H1 (cell line): ENCODE measurements around the gene LGALS1. TPM values are rescaled to one million over a fixed set of nuclear protein-coding genes. Genes with fewer than 3 reads are reported as not detected.

Experiments used
- CREB1 ChIP-seq: IDR thresholded peaks from 2 replicates; pipeline ENCODE4 v1.6.1; 2012; ENCODE audit warnings: inconsistent platforms
- HDAC2 ChIP-seq, 2 experiments: fragments of 300-600 bp in 1 of 2; sonication (generic) in 1 of 2; IDR thresholded peaks; 2 replicates each; pipeline ENCODE4 v1.6.1; 2011 to 2012; ENCODE audit warnings: low read depth in 2 of 2, low read length in 2 of 2, mild to moderate bottlenecking in 2 of 2, moderate library complexity in 2 of 2, borderline replicate concordance in 1 of 2, inconsistent platforms in 1 of 2
- JUND ChIP-seq: IDR thresholded peaks from 2 replicates; pipeline ENCODE4 v1.6.1; 2011; ENCODE audit warnings: mild to moderate bottlenecking, improper control_type of control experiment, low read length
- RNF2 ChIP-seq: fragments of 200-900, 300-1000 bp; sonication (generic); IDR thresholded peaks from 2 replicates; pipeline ENCODE4 v1.7.1; 2016; ENCODE audit warnings: borderline replicate concordance, low read depth, mild to moderate bottlenecking, antibody characterized with exemption, low read length; ENCODE audit not compliant: poor library complexity, severe bottlenecking; ENCODE audit errors: missing control alignments
- SIRT6 ChIP-seq: IDR thresholded peaks from one replicate; pipeline ENCODE4 v1.7.1; 2012; ENCODE audit warnings: low read length, inconsistent platforms
- SP2 ChIP-seq: IDR thresholded peaks from 2 replicates; pipeline ENCODE4 v1.6.1; 2012; ENCODE audit warnings: mild to moderate bottlenecking, low read length, inconsistent platforms
- TCF12 ChIP-seq: IDR thresholded peaks from 2 replicates; pipeline ENCODE4 v1.6.1; 2011; ENCODE audit warnings: low read depth, mild to moderate bottlenecking, low read length
- polyA plus RNA-seq, 7 experiments: library from polyadenylated mRNA; depleted of rRNA in 3 of 7; stranded (reverse) in 5 of 7; unstranded in 2 of 7; fragments of >200 nt in 5 of 7; fragments of 200-250 nt in 2 of 7; gene quantifications; 1 replicate in 5 of 7; 2 replicates in 1 of 7; 4 replicates in 1 of 7; pipeline versions ENCODE4 v1.2.1 to v1.2.3, GENCODE V29; 2011 to 2013; ENCODE audit warnings: missing spikeins in 2 of 7, mixed read lengths in 2 of 7
- total RNA-seq: library from RNA; stranded (reverse); fragmentation: NEBNext Ultra II Directional; extraction: Animal tissue kit (Norgen Biotek cat#: 25700); gene quantifications from 2 replicates; pipeline ENCODE4 v1.2.1, GENCODE V29; 2021

The LGALS1 gene
- total and polyA plus RNA-seq, 2 of the 8 experiments (the other 6 are each of a cell fraction or from before 2014, with no cell fraction given): 12.0 to 92.4 TPM

GRCh38 chr22:37677493-37677974, 2.1 kb downstream of the LGALS1 start (continued):
- TF ChIP-seq RNF2 (no peak), CREB1 (no peak), JUND (no peak), TCF12 (no peak), HDAC2 (IDR thresholded peaks at IDR 0.05; ENCODE audit: borderline replicate concordance in 1 of 2, low read depth in 2 of 2, low read length in 2 of 2) (no peak), SIRT6 (no peak), SP2 (no peak)
